GM12878 (cell line): Measurements from ENCODE around the gene CDH4. TPM values are rescaled to one million over a fixed set of nuclear protein-coding genes. Genes with fewer than 3 reads are reported as not detected.

Experiments used
- ATAC-seq: fragments of 200-7000 bp; cut with Tn5 transposase; 3 replicates; pipeline ENCODE4 v1.9.1; 2020; ENCODE audit warnings: mild to moderate bottlenecking, moderate library complexity
- BruUV-seq: library from RNA; stranded (reverse); fragments of 400-500 nt; replicated peaks from 2 replicates; lab custom pipeline; 2021; lab: Mats Ljungman, UMichigan
- CTCF ChIA-PET: fragments of 300-600 bp; sonication (Branson Sonifier 250); formaldehyde crosslinking; extraction: SDS; loops from one replicate; lab custom pipeline; 2021; ENCODE audit warnings: inconsistent platforms; lab: Yijun Ruan, JAX
- POLR2A ChIA-PET: fragments of 350-600 bp; formaldehyde crosslinking; extraction: SDS; loops from one replicate; lab custom pipeline; 2021; ENCODE audit warnings: inconsistent platforms; lab: Charles Lee
- RAD21 ChIA-PET: fragments of 300-600 bp; sonication (Branson Sonifier 250); formaldehyde crosslinking; loops from one replicate; lab custom pipeline; 2023; ENCODE audit warnings: antibody characterized with exemption; ENCODE audit not compliant: unreplicated experiment; lab: Charles Lee
- SMC1A ChIA-PET: fragments of 300-600 bp; sonication (Branson Sonifier 250); formaldehyde crosslinking; loops from one replicate; lab custom pipeline; 2023; ENCODE audit not compliant: unreplicated experiment, uncharacterized antibody; lab: Charles Lee
- DNase-seq: peaks from one replicate; pipeline ENCODE4 v3.0.0-alpha.2; 2011; ENCODE audit warnings: low read depth, low spot score
- FAIRE-seq: peaks from 3 replicates; lab custom pipeline; 2011; peaks lifted over from hg19 to GRCh38; lab: Jason Lieb, UNC
- H2AFZ ChIP-seq: 2 replicates; pipeline ENCODE4 v1.6.0; 2011; ENCODE audit warnings: low read depth, low read length, control low read depth; ENCODE audit not compliant: control insufficient read depth
- H3K27ac ChIP-seq: 2 replicates; pipeline ENCODE4 v1.5.1; 2011; ENCODE audit warnings: control low read depth; ENCODE audit not compliant: control insufficient read depth, insufficient read depth
- H3K27me3 ChIP-seq, 2 experiments: replicated peaks in 1 of 2; 2 replicates each; pipeline versions ENCODE4 v1.6.0 to v1.6.1; 2011; ENCODE audit warnings: low read length in 1 of 2; ENCODE audit not compliant: control insufficient read depth in 2 of 2, insufficient read depth in 2 of 2
- H3K36me3 ChIP-seq, 2 experiments: 2 replicates each; pipeline ENCODE4 v1.5.1; 2011; ENCODE audit warnings: low read length in 1 of 2; ENCODE audit not compliant: control insufficient read depth in 2 of 2, insufficient read depth in 2 of 2
- H3K4me1 ChIP-seq: 2 replicates; pipeline ENCODE4 v1.6.1; 2011; ENCODE audit warnings: mild to moderate bottlenecking, low read length, moderate library complexity, mixed read lengths; ENCODE audit not compliant: control insufficient read depth, insufficient read depth
- H3K4me2 ChIP-seq: 2 replicates; pipeline ENCODE4 v1.6.0; 2011; ENCODE audit warnings: control low read depth; ENCODE audit not compliant: control insufficient read depth, insufficient read depth
- H3K4me3 ChIP-seq: fragments of 200-600 bp; sonication (generic); 2 replicates; pipeline ENCODE4 v1.5.1; 2016
- H3K79me2 ChIP-seq: 2 replicates; pipeline ENCODE4 v1.6.0; 2011; ENCODE audit warnings: low read length; ENCODE audit not compliant: control insufficient read depth, insufficient read depth
- H3K9ac ChIP-seq: 2 replicates; pipeline ENCODE4 v1.8.0; 2011; ENCODE audit warnings: low read length, control low read depth, mixed read lengths; ENCODE audit not compliant: control insufficient read depth, insufficient read depth
- H3K9me3 ChIP-seq: replicated peaks from 3 replicates; pipeline ENCODE4 v1.5.1; 2011; ENCODE audit warnings: mild to moderate bottlenecking, low read length; ENCODE audit not compliant: control insufficient read depth, insufficient read depth
- H4K20me1 ChIP-seq: 2 replicates; pipeline ENCODE4 v1.6.0; 2011; ENCODE audit not compliant: control insufficient read depth, insufficient read depth
- EGR1 ChIP-seq, 2 experiments: IDR thresholded peaks; 1 replicate in 1 of 2; 2 replicates in 1 of 2; pipeline ENCODE4 v1.6.1; 2011 to 2012; ENCODE audit warnings: low read depth in 2 of 2, low read length in 2 of 2, borderline replicate concordance in 1 of 2, mild to moderate bottlenecking in 1 of 2, moderate library complexity in 1 of 2
- HDAC6 ChIP-seq: fragments of 200-600 bp; sonication (generic); IDR thresholded peaks from one replicate; pipeline ENCODE4 v1.8.0; 2017; ENCODE audit warnings: antibody characterized with exemption; ENCODE audit not compliant: unreplicated experiment
- PAX5 ChIP-seq: IDR thresholded peaks from 2 replicates; pipeline ENCODE4 v1.6.1; 2011; ENCODE audit warnings: low read depth, low read length, borderline replicate concordance
- SPI1 ChIP-seq: IDR thresholded peaks from 2 replicates; pipeline ENCODE4 v1.6.1; 2011; ENCODE audit warnings: low read depth, mild to moderate bottlenecking, low read length, moderate library complexity, borderline replicate concordance; ENCODE audit not compliant: insufficient read depth
- SRF ChIP-seq, 2 experiments: IDR thresholded peaks; 2 replicates each; pipeline ENCODE4 v1.6.1; 2011; ENCODE audit warnings: low read depth in 2 of 2, low read length in 2 of 2, mild to moderate bottlenecking in 1 of 2, moderate library complexity in 1 of 2
- TBL1XR1 ChIP-seq: IDR thresholded peaks from 2 replicates; pipeline ENCODE4 v1.6.1; 2012; ENCODE audit warnings: low read depth, low read length, improper control_type of control experiment
- YY1 ChIP-seq: IDR thresholded peaks from 2 replicates; pipeline ENCODE4 v1.6.1; 2011; ENCODE audit warnings: low read depth, mild to moderate bottlenecking, low read length
- ZSCAN29 ChIP-seq: fragments of 450-650 bp; IDR thresholded peaks from 2 replicates; pipeline ENCODE4 v1.6.1; 2017; ENCODE audit warnings: mild to moderate bottlenecking, moderate library complexity
- WGBS: methylation state at CpG from one replicate; pipeline ENCODE4 v1.1.6; 2016; ENCODE audit warnings: low lambda C conversion rate; ENCODE audit not compliant: insufficient replicate concordance, insufficient coverage; ENCODE audit errors: missing lambda C conversion rate; 5-methylcytosine and 5-hydroxymethylcytosine counted together
- in situ Hi-C: fragments of 300-500 bp; cut with MboI; formaldehyde crosslinking; loops from 9 replicates; pipeline ENCODE4 v1.14.3; 2018; ENCODE audit warnings: mixed read lengths
- intact Hi-C: fragments of 100-400 bp; cut with micrococcal nuclease; formaldehyde crosslinking; loops from one replicate; pipeline ENCODE4 v1.14.2; 2022; ENCODE audit not compliant: unreplicated experiment
- polyA plus RNA-seq, 11 experiments: library from polyadenylated mRNA; depleted of rRNA in 4 of 11; unstranded in 6 of 11; stranded (reverse) in 5 of 11; fragments of >200 nt; fragmentation: Nextera tagmentation in 4 of 11; fragmentation: Illumina TruSeq in 1 of 11; extraction: Ambion mirVana in 4 of 11; extraction: Trizol in 1 of 11; gene quantifications; 1 replicate in 1 of 11; 2 replicates in 10 of 11; pipeline versions ENCODE4 v1.2.1 to v1.2.3, GENCODE V29; 2011 to 2016; ENCODE audit warnings: inconsistent platforms in 2 of 11, missing spikeins in 2 of 11, low read depth in 1 of 11
- total RNA-seq, 4 experiments: library from RNA; depleted of rRNA in 3 of 4; stranded (reverse); fragments of >200 nt in 3 of 4; fragmentation: Illumina TruSeq in 1 of 4; extraction: Trizol in 1 of 4; gene quantifications; 2 replicates each; pipeline versions ENCODE4 v1.2.1 to v1.2.3, GENCODE V29; 2013 to 2021
- TF ChIP-seq, protein P1 (sequence below): fragments of 450-650 bp; formaldehyde crosslinking; IDR thresholded peaks from 2 replicates; pipeline ENCODE4 v1.4.0; 2020; ENCODE audit warnings: mild to moderate bottlenecking, moderate library complexity

The CDH4 gene
- total and polyA plus RNA-seq, 10 of the 15 experiments (the other 5 are each of a cell fraction or from before 2014, with no cell fraction given), result not detected

DNA sequence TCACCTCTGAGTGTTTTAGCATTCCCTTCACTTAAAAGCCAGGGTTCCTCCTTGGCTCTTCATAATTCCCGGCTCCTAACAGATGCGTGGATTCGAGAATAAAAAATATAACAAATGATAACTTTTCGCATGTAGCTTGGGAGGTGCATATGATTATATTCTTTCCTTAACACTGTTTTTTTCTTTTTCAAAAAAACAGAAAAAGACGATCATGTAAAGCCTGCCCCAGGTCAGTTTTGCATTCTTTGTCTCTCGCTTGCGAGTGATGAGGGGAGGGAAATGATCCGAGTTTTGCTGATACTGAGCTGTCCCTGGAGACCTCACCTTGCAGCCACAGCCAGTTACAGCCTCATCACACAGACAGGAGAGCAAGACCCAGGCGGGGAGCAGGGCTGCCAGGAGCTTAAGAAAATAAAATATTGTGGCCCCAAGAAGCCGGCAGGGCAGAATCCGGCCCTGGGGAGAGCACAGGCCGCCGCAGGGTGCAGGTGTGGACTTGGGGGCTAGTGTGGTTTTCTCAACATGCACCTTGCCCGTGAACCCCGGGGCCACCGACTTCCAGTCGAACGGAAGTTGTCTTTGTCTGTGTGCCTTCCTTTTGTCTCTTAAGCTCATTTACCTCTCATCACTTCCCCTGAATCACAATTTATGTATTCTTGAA lies 511.8 kb downstream of the CDH4 start:
- Histone ChIP-seq H2AFZ (no peak overlapping the region), H3K4me2 (no peak overlapping the region), H3K27ac (no peak overlapping the region), H4K20me1 (no peaks in the 10 kb centered on the region), H3K27me3 (no peaks in the 10 kb centered on the region; a peak in 2 of 4 replicates), H3K9me3 (no peaks in the 10 kb centered on the region), H3K79me2 (no peaks in the 10 kb centered on the region), H3K9ac (no peak overlapping the region), H3K4me1 (no peaks in the 10 kb centered on the region), H3K4me3 (no peak overlapping the region), H3K36me3 (no peaks in the 10 kb centered on the region)
- ChIA-PET SMC1A (no interaction called here), POLR2A (no interaction called here), RAD21 (no interaction called here), CTCF (no interaction called here)
- in situ Hi-C loops (no loop called here), intact Hi-C loops (no loop called here)
- FAIRE-seq (no peak), DNase-seq (no peak), ATAC-seq (no peak)
- TF ChIP-seq, protein P1, sequence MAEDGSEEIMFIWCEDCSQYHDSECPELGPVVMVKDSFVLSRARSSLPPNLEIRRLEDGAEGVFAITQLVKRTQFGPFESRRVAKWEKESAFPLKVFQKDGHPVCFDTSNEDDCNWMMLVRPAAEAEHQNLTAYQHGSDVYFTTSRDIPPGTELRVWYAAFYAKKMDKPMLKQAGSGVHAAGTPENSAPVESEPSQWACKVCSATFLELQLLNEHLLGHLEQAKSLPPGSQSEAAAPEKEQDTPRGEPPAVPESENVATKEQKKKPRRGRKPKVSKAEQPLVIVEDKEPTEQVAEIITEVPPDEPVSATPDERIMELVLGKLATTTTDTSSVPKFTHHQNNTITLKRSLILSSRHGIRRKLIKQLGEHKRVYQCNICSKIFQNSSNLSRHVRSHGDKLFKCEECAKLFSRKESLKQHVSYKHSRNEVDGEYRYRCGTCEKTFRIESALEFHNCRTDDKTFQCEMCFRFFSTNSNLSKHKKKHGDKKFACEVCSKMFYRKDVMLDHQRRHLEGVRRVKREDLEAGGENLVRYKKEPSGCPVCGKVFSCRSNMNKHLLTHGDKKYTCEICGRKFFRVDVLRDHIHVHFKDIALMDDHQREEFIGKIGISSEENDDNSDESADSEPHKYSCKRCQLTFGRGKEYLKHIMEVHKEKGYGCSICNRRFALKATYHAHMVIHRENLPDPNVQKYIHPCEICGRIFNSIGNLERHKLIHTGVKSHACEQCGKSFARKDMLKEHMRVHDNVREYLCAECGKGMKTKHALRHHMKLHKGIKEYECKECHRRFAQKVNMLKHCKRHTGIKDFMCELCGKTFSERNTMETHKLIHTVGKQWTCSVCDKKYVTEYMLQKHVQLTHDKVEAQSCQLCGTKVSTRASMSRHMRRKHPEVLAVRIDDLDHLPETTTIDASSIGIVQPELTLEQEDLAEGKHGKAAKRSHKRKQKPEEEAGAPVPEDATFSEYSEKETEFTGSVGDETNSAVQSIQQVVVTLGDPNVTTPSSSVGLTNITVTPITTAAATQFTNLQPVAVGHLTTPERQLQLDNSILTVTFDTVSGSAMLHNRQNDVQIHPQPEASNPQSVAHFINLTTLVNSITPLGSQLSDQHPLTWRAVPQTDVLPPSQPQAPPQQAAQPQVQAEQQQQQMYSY (CRISPR knock-in tag), result no peak
- no peak for TF ChIP-seq EGR1 (IDR thresholded peaks at IDR 0.05; ENCODE audit: borderline replicate concordance in 1 of 2, low read depth in 2 of 2, low read length in 2 of 2)
- TF ChIP-seq HDAC6, result no peak
- TF ChIP-seq PAX5, result no peak
- TF ChIP-seq TBL1XR1, result no peak
- no peak for TF ChIP-seq YY1
- no peak for TF ChIP-seq ZSCAN29
- no peak for TF ChIP-seq SPI1
- no peak for TF ChIP-seq SRF (IDR thresholded peaks at IDR 0.05; ENCODE audit: low read depth in 2 of 2, low read length in 2 of 2)
- BruUV-seq, result no TSS peak
- 39% methylated on average over 18 of the region's 18 CpGs for WGBS
